Prostate gland (tissue), 2 donors: ENCODE results near the gene DLL3.

Source experiments
- POLR2A ChIP-seq: fragments of 450-650 bp; IDR thresholded peaks from one replicate; pipeline ENCODE4 v1.6.1; 2016; ENCODE audit warnings: antibody characterized with exemption, mild to moderate bottlenecking
- TF ChIP-seq, protein P1 (sequence below), 4 experiments: fragments of 200-600 bp in 2 of 4; fragments of 450-650 bp in 2 of 4; sonication (generic) in 2 of 4; IDR thresholded peaks; 1 replicate in 3 of 4; 2 replicates in 1 of 4; pipeline ENCODE4 v1.5.1; 2016 to 2019; ENCODE audit warnings: antibody characterized with exemption in 4 of 4, mild to moderate bottlenecking in 2 of 4, moderate library complexity in 2 of 4

GRCh38 chr19:39497701-39497995, 1.1 kb upstream of the DLL3 start:
- TF ChIP-seq, protein P1, sequence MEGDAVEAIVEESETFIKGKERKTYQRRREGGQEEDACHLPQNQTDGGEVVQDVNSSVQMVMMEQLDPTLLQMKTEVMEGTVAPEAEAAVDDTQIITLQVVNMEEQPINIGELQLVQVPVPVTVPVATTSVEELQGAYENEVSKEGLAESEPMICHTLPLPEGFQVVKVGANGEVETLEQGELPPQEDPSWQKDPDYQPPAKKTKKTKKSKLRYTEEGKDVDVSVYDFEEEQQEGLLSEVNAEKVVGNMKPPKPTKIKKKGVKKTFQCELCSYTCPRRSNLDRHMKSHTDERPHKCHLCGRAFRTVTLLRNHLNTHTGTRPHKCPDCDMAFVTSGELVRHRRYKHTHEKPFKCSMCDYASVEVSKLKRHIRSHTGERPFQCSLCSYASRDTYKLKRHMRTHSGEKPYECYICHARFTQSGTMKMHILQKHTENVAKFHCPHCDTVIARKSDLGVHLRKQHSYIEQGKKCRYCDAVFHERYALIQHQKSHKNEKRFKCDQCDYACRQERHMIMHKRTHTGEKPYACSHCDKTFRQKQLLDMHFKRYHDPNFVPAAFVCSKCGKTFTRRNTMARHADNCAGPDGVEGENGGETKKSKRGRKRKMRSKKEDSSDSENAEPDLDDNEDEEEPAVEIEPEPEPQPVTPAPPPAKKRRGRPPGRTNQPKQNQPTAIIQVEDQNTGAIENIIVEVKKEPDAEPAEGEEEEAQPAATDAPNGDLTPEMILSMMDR (IDR thresholded peaks at IDR 0.05) = no peak
- TF ChIP-seq POLR2A = no peak
